ENCODE measurements around the gene KIAA0408. TPM values are rescaled to one million over a fixed set of nuclear protein-coding genes. Genes with fewer than 3 reads are reported as not detected.
A peak's percentile ranks its signal among the peaks of the same experiment; 100 is the strongest.
"Not testable (repeated sequence)": the region's sequence is repeated elsewhere in the genome, so short reads cannot be mapped to it uniquely, and the experiment has no call there.

KIAA0408 gene
- polyA plus RNA-seq, 1 donor from 2014 or later, result 0.76 TPM

- Mint-ChIP-seq H3K27ac (no peak overlapping the region), H3K27me3 (peaks cover 2% of the 10 kb centered on the region), H3K36me3 (peaks cover 2% of the 10 kb centered on the region), H3K4me1 (no peaks in the 10 kb centered on the region), H3K9me3 (no peaks in the 10 kb centered on the region), H3K4me3 (no peak overlapping the region)
These were observed 6.4 kb downstream of the KIAA0408 start for GRCh38 chr6:127452803-127453202.

- peaks cover 2% of the 10 kb centered on the region for H3K36me3 Mint-ChIP-seq
- no peak overlapping the region for H3K4me3 Mint-ChIP-seq
- H3K4me1 Mint-ChIP-seq, result no peaks in the 10 kb centered on the region
- no peak overlapping the region for H3K27ac Mint-ChIP-seq
- H3K27me3 Mint-ChIP-seq, result peaks cover 2% of the 10 kb centered on the region
- H3K9me3 Mint-ChIP-seq, result no peaks in the 10 kb centered on the region
These were observed 7.8 kb downstream of the KIAA0408 start for GRCh38 chr6:127451388-127451787.

- Mint-ChIP-seq H3K4me3 (no peak overlapping the region), H3K4me1 (no peaks in the 10 kb centered on the region), H3K27me3 (no peaks in the 10 kb centered on the region), H3K36me3 (peaks cover 2% of the 10 kb centered on the region), H3K9me3 (no peaks in the 10 kb centered on the region), H3K27ac (no peak overlapping the region)
These were observed 11.4 kb downstream of the KIAA0408 start for GRCh38 chr6:127447780-127448179.

DNA sequence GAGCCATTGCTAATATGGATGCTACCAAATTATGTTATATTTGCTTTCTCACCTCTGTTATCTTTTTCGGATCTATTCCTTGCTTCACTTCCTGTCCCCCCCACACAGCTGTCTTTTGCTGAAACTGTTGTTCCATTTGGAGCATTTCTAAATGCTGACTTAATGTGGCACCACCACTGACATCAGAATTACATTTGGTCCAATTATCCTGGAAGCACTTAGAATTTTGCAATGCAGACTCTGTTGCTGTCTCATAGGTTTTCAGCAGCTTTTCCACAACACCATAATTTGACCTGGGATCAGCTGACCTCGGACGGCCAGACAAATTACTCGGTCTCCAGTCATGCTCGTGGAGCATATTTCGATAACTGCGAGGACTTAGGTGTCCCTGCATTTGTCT is 12.8 kb downstream of the KIAA0408 start:
- no peaks in the 10 kb centered on the region for H3K9me3 Mint-ChIP-seq
- peaks cover 2% of the 10 kb centered on the region for H3K36me3 Mint-ChIP-seq
- no peaks in the 10 kb centered on the region for H3K27me3 Mint-ChIP-seq
- H3K4me3 Mint-ChIP-seq, result no peak overlapping the region
- no peaks in the 10 kb centered on the region for H3K4me1 Mint-ChIP-seq
- no peak overlapping the region for H3K27ac Mint-ChIP-seq

DNA sequence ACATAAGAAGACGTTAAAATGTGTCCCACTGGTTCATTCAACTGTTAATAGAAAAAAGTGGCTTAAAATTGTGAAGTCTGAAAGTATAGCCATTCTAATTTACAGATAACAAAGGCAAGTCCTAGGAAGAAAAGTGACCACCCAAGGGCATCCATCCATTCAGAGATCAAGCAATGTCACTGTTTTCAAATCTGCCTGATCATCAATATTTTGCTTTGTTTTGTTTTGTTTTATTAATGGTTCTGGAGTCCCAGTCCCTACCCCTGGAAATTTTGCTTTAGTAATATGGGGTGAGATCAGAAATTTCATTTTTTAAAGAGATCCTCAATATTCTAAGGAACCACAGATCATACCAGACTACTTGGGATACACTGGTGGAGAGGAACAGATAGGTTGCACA is 17.3 kb downstream of the KIAA0408 start:
- Mint-ChIP-seq H3K4me1 (no peaks in the 10 kb centered on the region), H3K36me3 (peaks cover under 1% of the 10 kb centered on the region)

DNA sequence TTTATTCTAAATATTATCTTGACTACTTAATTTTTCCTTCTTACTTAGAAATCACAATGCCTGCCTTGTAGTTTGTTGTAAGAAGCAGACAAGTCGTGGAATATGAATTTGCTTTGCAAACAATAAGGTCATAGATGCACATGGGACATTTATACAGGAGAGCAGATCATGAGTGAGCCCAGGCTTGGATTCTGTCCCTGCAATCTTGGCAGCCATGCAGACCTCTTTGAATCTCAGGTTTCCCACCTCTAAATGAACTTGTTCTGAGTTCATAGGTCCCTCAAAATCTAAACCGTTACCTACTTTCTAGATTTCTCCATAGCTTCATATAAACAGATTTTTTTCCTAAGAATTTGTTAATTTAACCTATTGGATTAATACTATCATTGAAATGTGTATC is 19.5 kb downstream of the KIAA0408 start:
- Mint-ChIP-seq H3K4me3 (no peak overlapping the region), H3K27ac (no peak overlapping the region), H3K9me3 (peaks cover 0 to 2% (median 0%) of the 10 kb centered on the region in 3 donors), H3K36me3 (peaks cover 1% of the 10 kb centered on the region), H3K4me1 (no peaks in the 10 kb centered on the region), H3K27me3 (no peaks in the 10 kb centered on the region)

More for the DNA sequence above, 17.3 kb downstream of the KIAA0408 start:
- H3K4me3 Mint-ChIP-seq, result no peak overlapping the region
- H3K27ac Mint-ChIP-seq, result no peak overlapping the region
- peaks cover 0 to under 1% (median 0%) of the 10 kb centered on the region in 3 donors for H3K9me3 Mint-ChIP-seq
- no peaks in the 10 kb centered on the region for H3K27me3 Mint-ChIP-seq

DNA sequence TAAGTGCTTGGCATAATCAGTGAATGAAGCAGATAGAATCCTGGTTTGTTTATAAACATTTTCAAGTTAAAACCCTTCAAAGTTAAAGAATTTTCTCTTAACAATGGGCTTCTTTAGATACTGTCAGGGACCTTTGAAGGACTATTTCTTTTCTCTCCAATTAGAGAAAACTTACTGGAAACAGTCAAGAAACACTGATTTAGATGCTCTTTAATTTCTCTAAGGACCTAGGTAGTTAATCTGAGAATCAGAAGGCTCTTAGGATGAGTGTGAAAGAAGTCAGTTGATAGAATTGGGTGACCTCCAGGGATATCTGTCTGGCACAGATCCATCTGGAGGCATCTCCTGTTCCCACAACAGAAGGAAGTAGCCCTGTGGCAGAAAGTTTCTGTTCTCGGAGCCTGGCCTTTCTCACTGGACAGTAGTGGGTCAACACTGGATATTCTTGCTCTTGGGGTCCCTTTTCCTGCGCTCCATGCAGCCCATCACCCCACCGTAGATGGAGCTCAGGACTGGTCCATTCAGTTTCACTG is 22.5 kb downstream of the KIAA0408 start:
- H3K27me3 Mint-ChIP-seq, result no peaks in the 10 kb centered on the region
- no peak overlapping the region for H3K27ac Mint-ChIP-seq
- H3K9me3 Mint-ChIP-seq, result peaks cover 0 to 2% (median 0%) of the 10 kb centered on the region in 3 donors
- H3K4me3 Mint-ChIP-seq, result no peak overlapping the region
- H3K4me1 Mint-ChIP-seq, result no peaks in the 10 kb centered on the region
- H3K36me3 Mint-ChIP-seq, result peaks cover 1% of the 10 kb centered on the region

DNA sequence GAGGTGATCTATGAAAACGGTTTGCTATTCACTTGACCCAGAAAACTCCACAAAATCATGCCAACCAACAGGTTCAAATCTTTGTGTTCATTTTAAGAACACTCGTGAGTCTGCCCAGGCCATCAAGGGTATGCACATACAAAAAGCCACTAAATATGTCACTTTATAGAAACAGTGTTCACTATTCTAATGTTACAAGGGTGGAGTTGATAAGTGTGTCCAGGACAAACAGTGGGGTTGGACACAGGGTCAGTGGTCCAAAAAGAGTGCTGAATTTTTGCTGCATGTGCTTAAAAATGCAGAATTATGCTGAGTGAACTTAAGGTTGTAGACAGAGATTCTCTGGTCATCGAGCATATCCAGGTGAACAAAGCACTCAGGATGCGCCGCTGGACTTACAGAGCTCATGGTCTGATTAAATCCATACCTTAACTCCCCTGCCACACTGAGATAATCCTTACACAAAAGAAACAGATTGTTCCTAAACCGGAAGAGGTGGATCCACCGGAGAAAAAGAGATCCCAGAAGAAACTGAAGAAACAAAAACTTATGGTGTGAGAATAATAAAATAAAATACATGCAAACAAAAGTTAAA is 23.5 kb downstream of the KIAA0408 start:
- H3K27me3 Mint-ChIP-seq, result no peaks in the 10 kb centered on the region
- H3K4me3 Mint-ChIP-seq, result no peak overlapping the region
- H3K9me3 Mint-ChIP-seq, result peaks cover 0 to 2% (median 0%) of the 10 kb centered on the region in 3 donors
- no peaks in the 10 kb centered on the region for H3K4me1 Mint-ChIP-seq
- H3K36me3 Mint-ChIP-seq, result peaks cover 1% of the 10 kb centered on the region
- H3K27ac Mint-ChIP-seq, result no peak overlapping the region

- H3K9me3 Mint-ChIP-seq, result peaks cover 0 to 2% (median 0%) of the 10 kb centered on the region in 3 donors
- H3K27me3 Mint-ChIP-seq, result no peaks in the 10 kb centered on the region
- peaks cover 1% of the 10 kb centered on the region for H3K36me3 Mint-ChIP-seq
- H3K27ac Mint-ChIP-seq, result no peak overlapping the region
- no peak overlapping the region for H3K4me3 Mint-ChIP-seq
- no peaks in the 10 kb centered on the region for H3K4me1 Mint-ChIP-seq
These were observed 24.5 kb downstream of the KIAA0408 start for GRCh38 chr6:127434651-127435050.

DNA sequence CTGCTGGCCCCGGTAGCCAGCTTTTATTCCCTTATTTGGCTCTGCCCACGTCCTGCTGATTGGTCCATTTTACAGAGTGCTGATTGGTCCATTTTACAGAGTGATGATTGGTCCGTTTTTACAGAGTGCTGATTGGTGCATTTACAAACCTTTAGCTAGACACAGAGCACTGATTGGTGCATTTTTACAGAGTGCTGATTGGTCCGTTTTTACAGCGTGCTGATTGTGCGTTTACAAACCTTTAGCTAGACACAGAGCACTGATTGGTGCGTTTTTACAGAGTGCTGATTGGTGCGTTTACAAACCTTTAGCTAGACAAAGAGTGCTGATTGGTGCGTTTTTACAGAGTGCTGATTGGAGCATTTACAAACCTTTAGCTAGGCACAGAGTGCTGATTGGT is 30.6 kb downstream of the KIAA0408 start:
- H3K36me3 Mint-ChIP-seq, H3K4me3 Mint-ChIP-seq, H3K27me3 Mint-ChIP-seq, H3K9me3 Mint-ChIP-seq, H3K27ac Mint-ChIP-seq: not testable (repeated sequence)
- H3K4me1 Mint-ChIP-seq, result peaks cover 10 to 11% (median 10%) of the 10 kb centered on the region in 3 donors

- peaks cover 3% of the 10 kb centered on the region for H3K27me3 Mint-ChIP-seq
- H3K36me3 Mint-ChIP-seq, result no peaks in the 10 kb centered on the region
- H3K27ac Mint-ChIP-seq, result peak overlapping the region; percentile 3 to 88 (median 32)
- peaks cover 0 to 4% (median 4%) of the 10 kb centered on the region in 3 donors for H3K9me3 Mint-ChIP-seq
- peaks cover 10 to 19% (median 16%) of the 10 kb centered on the region in 3 donors for H3K4me1 Mint-ChIP-seq
- peak overlapping the region in 2 of 4 donors; percentile 19 to 69 for H3K4me3 Mint-ChIP-seq
These were observed 35.3 kb downstream of the KIAA0408 start for GRCh38 chr6:127423921-127424320.

GRCh38 chr6:127421164-127421563 is 38.0 kb downstream of the KIAA0408 start:
- peaks cover 10 to 20% (median 19%) of the 10 kb centered on the region in 3 donors for H3K4me1 Mint-ChIP-seq
- H3K27me3 Mint-ChIP-seq, H3K27ac Mint-ChIP-seq, H3K36me3 Mint-ChIP-seq, H3K9me3 Mint-ChIP-seq, H3K4me3 Mint-ChIP-seq: not testable (repeated sequence)

DNA sequence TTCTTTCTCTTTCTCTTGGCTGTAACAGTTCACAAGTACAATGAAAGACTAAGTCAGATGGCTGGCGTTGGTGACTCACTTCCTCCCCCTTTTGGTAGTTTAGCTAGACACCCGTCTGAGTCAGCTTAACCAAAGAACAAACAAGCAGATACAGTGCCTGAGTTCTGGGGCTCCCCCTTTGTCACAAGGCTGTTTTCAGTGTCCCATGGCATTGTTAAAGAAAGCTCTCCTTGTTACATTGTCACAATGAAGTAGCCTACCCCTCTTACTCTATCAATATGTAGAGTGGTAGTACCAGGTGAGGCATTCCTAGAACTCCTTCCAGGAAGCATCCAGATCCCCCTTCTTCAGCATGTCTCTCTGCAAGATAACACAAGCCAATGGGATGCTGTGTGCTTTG is 38.6 kb downstream of the KIAA0408 start:
- H3K4me3 Mint-ChIP-seq, result no peak overlapping the region
- peaks cover 10 to 20% (median 19%) of the 10 kb centered on the region in 3 donors for H3K4me1 Mint-ChIP-seq
- H3K27ac Mint-ChIP-seq, result peak overlapping the region in 1 of 3 donors; percentile 20
- H3K9me3 Mint-ChIP-seq, result no peaks in the 10 kb centered on the region
- no peaks in the 10 kb centered on the region for H3K27me3 Mint-ChIP-seq
- H3K36me3 Mint-ChIP-seq, result no peaks in the 10 kb centered on the region

DNA sequence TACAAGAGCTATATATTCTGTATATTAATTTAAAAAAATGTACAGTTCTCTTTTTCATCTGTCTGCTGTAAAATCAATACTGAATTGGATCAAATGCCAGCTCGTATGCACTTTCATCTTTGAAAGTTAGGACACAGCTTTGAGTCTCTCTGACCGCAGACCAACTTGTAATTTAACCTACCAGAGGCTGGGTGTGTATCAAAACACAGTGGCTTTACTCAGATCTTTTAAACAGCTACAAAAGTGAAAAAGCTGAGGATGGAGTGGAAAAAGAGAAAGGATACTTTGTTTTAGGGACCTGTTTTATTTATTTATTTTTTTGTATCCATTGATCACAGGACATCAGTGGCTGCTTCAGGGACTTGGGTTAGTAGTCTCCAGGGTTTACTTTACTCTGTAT is 44.1 kb downstream of the KIAA0408 start:
- Mint-ChIP-seq H3K27ac (no peak overlapping the region), H3K36me3 (no peaks in the 10 kb centered on the region), H3K4me1 (peaks cover 0 to 3% (median 0%) of the 10 kb centered on the region in 3 donors), H3K9me3 (peaks cover 0 to 2% (median 0%) of the 10 kb centered on the region in 3 donors), H3K27me3 (no peaks in the 10 kb centered on the region), H3K4me3 (no peak overlapping the region)

DNA sequence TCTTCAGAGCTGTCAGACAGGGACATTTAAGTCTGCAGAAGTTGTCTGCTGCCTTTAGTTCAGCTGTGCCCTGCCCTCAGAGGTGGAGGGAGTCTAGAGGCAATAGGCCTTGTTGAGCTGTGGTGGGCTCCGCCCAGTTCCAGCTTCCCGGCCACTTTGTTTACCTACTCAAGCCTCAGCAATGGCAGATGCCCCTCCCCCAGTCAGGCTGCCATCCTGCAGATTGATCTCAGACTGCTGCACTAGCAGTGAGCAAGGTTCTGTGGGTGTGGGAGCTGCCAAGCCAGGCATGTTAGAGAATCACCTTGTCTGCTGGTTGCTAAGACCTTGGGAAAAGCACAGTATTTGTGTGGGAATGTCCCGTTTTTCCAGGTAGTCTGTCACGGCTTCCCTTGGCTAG is 46.1 kb downstream of the KIAA0408 start:
- not testable (repeated sequence) for H3K27ac Mint-ChIP-seq, H3K36me3 Mint-ChIP-seq, H3K4me3 Mint-ChIP-seq, H3K27me3 Mint-ChIP-seq, H3K4me1 Mint-ChIP-seq, H3K9me3 Mint-ChIP-seq

GRCh38 chr6:127412016-127412415 is 47.2 kb downstream of the KIAA0408 start:
- peak overlapping the region in 2 of 3 donors; percentile 1 to 43 for H3K27ac Mint-ChIP-seq
- H3K4me1 Mint-ChIP-seq, result not testable (repeated sequence)

More at GRCh38 chr6:127412016-127412415, 47.2 kb downstream of the KIAA0408 start:
- H3K27me3 Mint-ChIP-seq, H3K9me3 Mint-ChIP-seq, H3K36me3 Mint-ChIP-seq, H3K4me3 Mint-ChIP-seq: not testable (repeated sequence)
